Keratinocyte (primary cell): ENCODE data around the gene TEAD3.

Source experiments
- CTCF ChIP-seq, 3 experiments: IDR thresholded peaks in 1 of 3; conservative IDR thresholded peaks in 1 of 3; optimal IDR thresholded peaks in 1 of 3; 2 replicates in 2 of 3; 3 replicates in 1 of 3; pipeline versions ENCODE3 to v1.5.1; 2011; ENCODE audit warnings: low read length in 3 of 3, mild to moderate bottlenecking in 3 of 3, moderate library complexity in 2 of 3, control low read depth in 1 of 3, inconsistent platforms in 1 of 3; ENCODE audit not compliant: insufficient read depth in 2 of 3; ENCODE audit errors: extremely low read depth in 1 of 3
- EZH2 ChIP-seq: IDR thresholded peaks from one replicate; pipeline ENCODE4 v1.6.1; 2012; ENCODE audit warnings: inconsistent platforms, mild to moderate bottlenecking, low read length, moderate library complexity

GRCh38 chr6:35501784-35502183 is 4.9 kb upstream of the TEAD3 start:
- TF ChIP-seq CTCF (optimal IDR thresholded peaks at IDR 0.05 in 1 of 3, IDR thresholded peaks at IDR 0.05 in 1 of 3, conservative IDR thresholded peaks at IDR 0.05 in 1 of 3; ENCODE audit: extremely low read depth in 1 of 3, insufficient read depth in 2 of 3, low read length in 3 of 3) (no peak), EZH2 (no peak)
